GM13976 (cell line): ENCODE measurements around the gene N4BP2L2.

Source experiments
- DNase-seq: peaks from one replicate; pipeline ENCODE4 v3.0.0; 2012; ENCODE audit warnings: low spot score
- in situ Hi-C: fragments of 300-500 bp; cut with MboI; formaldehyde crosslinking; loops from one replicate; pipeline ENCODE4 v1.12.0; 2022; ENCODE audit warnings: low sequenced_read_pairs, mixed read lengths, inconsistent platforms; ENCODE audit not compliant: unreplicated experiment
- TF ChIP-seq, protein P1 (sequence below): IDR thresholded peaks from 2 replicates; pipeline ENCODE4 v1.5.1; 2012; ENCODE audit warnings: borderline replicate concordance, mild to moderate bottlenecking; ENCODE audit not compliant: insufficient read depth; ENCODE audit errors: extremely low read depth, missing control alignments, control extremely low read depth

The N4BP2L2 gene

DNA sequence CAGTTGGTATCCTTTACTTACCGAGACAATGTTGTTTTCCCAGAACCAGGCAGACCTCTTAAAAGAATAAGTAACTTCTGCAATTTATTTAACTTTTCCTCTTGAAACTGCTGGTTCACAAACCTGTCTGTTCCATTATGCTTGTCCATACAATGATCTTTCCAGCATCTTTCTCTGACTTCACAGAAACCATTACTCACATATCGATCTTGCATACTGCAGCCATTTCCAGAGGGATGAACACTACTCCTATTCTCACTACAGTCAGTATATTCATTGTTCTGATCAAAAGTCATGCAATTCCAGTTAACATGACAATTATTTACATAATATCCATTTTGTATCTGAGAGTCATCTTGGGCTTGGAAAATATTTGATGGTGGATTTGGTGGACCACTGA lies 2.8 kb downstream of the N4BP2L2 start:
- TF ChIP-seq, protein P1, sequence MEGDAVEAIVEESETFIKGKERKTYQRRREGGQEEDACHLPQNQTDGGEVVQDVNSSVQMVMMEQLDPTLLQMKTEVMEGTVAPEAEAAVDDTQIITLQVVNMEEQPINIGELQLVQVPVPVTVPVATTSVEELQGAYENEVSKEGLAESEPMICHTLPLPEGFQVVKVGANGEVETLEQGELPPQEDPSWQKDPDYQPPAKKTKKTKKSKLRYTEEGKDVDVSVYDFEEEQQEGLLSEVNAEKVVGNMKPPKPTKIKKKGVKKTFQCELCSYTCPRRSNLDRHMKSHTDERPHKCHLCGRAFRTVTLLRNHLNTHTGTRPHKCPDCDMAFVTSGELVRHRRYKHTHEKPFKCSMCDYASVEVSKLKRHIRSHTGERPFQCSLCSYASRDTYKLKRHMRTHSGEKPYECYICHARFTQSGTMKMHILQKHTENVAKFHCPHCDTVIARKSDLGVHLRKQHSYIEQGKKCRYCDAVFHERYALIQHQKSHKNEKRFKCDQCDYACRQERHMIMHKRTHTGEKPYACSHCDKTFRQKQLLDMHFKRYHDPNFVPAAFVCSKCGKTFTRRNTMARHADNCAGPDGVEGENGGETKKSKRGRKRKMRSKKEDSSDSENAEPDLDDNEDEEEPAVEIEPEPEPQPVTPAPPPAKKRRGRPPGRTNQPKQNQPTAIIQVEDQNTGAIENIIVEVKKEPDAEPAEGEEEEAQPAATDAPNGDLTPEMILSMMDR: no peak
- in situ Hi-C loops: no loop called here
- DNase-seq: no peak

DNA sequence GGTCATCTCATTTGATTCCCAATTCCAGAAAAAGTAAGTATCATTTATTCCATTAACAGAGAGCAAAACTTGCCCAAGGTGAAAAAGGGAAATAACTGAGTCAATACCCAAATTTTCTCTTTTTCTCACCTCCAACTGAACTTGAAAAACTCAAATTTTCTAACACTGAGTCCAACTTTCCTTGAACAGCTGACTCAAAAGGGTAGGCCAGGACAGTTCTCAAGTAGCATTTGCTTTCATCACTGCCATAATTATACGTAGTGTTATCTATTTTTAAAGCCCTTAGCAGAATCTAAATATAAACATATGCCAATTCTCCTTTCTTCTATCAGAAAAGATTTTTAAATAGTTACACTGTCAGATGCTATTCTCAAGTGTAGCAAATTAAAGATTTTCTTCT lies 3.5 kb downstream of the N4BP2L2 start:
- TF ChIP-seq, protein P1: no peak
- no peak for DNase-seq
- in situ Hi-C loops: no loop called here

GRCh38 chr13:32530841-32531253 lies 7.7 kb downstream of the N4BP2L2 start:
- peak; percentile 53 for DNase-seq
- in situ Hi-C loops: no loop called here
- TF ChIP-seq, protein P1: no peak

DNA sequence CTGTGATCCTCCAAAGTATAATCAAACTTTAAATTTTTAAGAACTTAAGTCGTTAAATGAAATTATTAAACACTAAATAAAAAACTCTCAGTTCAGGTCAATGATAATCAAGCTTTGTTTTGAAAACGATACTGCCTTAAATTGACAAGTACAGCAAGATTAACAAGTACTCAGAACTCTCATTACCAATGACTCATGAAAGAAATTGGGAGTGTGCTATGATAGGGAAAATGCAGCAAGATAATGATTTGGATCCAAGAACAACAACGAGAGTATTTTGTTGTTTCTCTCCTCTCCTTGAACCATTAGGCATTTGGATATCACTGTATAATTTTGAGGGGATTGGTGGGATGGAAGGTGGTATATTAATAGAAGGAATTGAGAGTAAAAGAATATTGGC lies 10.2 kb downstream of the N4BP2L2 start:
- no peak for DNase-seq
- in situ Hi-C loops: no loop called here
- TF ChIP-seq, protein P1: no peak

DNA sequence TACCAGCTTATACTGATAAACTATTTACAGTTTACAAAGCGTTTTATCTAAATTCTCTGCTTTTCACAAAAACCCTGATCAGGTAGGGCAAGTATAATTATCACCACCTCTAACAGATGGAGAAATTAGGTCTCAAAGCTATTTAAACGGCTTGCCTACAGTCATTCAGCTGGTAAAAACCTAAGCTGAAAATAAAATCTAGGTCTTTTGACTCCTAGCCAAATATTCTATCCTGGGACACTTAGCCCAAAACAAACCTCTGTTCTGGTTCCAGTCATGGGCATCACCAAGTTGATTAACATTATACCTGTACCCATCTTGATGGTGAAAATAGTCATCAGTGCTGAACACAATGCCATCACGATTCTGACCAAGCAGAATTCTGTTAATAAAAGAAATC lies 11.4 kb downstream of the N4BP2L2 start:
- no peak for DNase-seq
- TF ChIP-seq, protein P1: no peak
- in situ Hi-C loops: no loop called here

- no peak for DNase-seq
- TF ChIP-seq, protein P1: no peak
- in situ Hi-C loops: no loop called here
Measured at GRCh38 chr13:32525766-32526165, 12.8 kb downstream of the N4BP2L2 start.

GRCh38 chr13:32515246-32515645 lies 23.3 kb downstream of the N4BP2L2 start:
- DNase-seq: no peak
- TF ChIP-seq, protein P1: no peak
- in situ Hi-C loops: no loop called here
